ENCODE data around the gene RNPEPL1.
"Not testable (repeated sequence)": the region's sequence is repeated elsewhere in the genome, so short reads cannot be mapped to it uniquely, and the experiment has no call there.

RNPEPL1 gene

GRCh38 chr2:240567872-240568677 lies at the start of gene RNPEPL1:
Gene RNPEPL1 (plus strand): TSS chr2:240568484. CDS start chr2:240568587, 103 bp downstream.
- DNase-seq = peak; percentile 46 to 64

- no peak for DNase-seq
Measured at GRCh38 chr2:240518981-240519380, 49.3 kb upstream of the RNPEPL1 start.

GRCh38 chr2:240519396-240520129 lies 48.7 kb upstream of the RNPEPL1 start:
- DNase-seq = no peak

GRCh38 chr2:240520130-240520973 lies 47.9 kb upstream of the RNPEPL1 start:
- DNase-seq = no peak

GRCh38 chr2:240520974-240521350 lies 47.3 kb upstream of the RNPEPL1 start:
- no peak for DNase-seq

- not testable (repeated sequence) for DNase-seq
Measured at GRCh38 chr2:240521885-240522284, 46.4 kb upstream of the RNPEPL1 start.

- no peak for DNase-seq
Measured at GRCh38 chr2:240522406-240522805, 45.9 kb upstream of the RNPEPL1 start.

- no peak for DNase-seq
Measured at GRCh38 chr2:240523451-240524281, 44.6 kb upstream of the RNPEPL1 start.

GRCh38 chr2:240524963-240525718 lies 43.1 kb upstream of the RNPEPL1 start:
- DNase-seq = no peak

GRCh38 chr2:240525802-240526201 lies 42.5 kb upstream of the RNPEPL1 start:
- DNase-seq = no peak

- no peak for DNase-seq
Measured at GRCh38 chr2:240526521-240526920, 41.8 kb upstream of the RNPEPL1 start.

- DNase-seq = no peak
Measured at GRCh38 chr2:240527153-240527750, 41.0 kb upstream of the RNPEPL1 start.

- DNase-seq = no peak
Measured at GRCh38 chr2:240528406-240529040, 39.8 kb upstream of the RNPEPL1 start.

- DNase-seq = no peak
Measured at GRCh38 chr2:240529344-240529999, 38.8 kb upstream of the RNPEPL1 start.

GRCh38 chr2:240530181-240530580 lies 38.1 kb upstream of the RNPEPL1 start:
- no peak for DNase-seq

GRCh38 chr2:240531038-240531437 lies 37.2 kb upstream of the RNPEPL1 start:
- no peak for DNase-seq

GRCh38 chr2:240532031-240532775 lies 36.1 kb upstream of the RNPEPL1 start:
- DNase-seq = no peak

GRCh38 chr2:240538031-240538780 lies 30.1 kb upstream of the RNPEPL1 start:
- no peak for DNase-seq

All from NCI-H2081 (cell line).